HepG2 (cell line): Measurements from ENCODE around the gene KRT1. TPM values are rescaled to one million over a fixed set of nuclear protein-coding genes. Genes with fewer than 3 reads are reported as not detected.

Experiments
- EHMT2 ChIP-seq: fragments of 200-600 bp; sonication (generic); IDR thresholded peaks from 2 replicates; pipeline ENCODE4 v1.7.0; 2017; ENCODE audit warnings: antibody characterized with exemption, low read depth, low read length, borderline replicate concordance
- LCORL ChIP-seq, 2 experiments: fragments of 450-650 bp in 1 of 2; sonication (generic) in 1 of 2; formaldehyde crosslinking in 1 of 2; IDR thresholded peaks; 2 replicates each; pipeline versions ENCODE4 v1.5.0 to v1.6.1; 2017 to 2020; ENCODE audit warnings: antibody characterized with exemption in 1 of 2, missing genetic modification reagents in 1 of 2
- MIXL1 ChIP-seq: IDR thresholded peaks from 2 replicates; pipeline ENCODE4 v1.6.1; 2016
- ONECUT2 ChIP-seq: sonication (generic); formaldehyde crosslinking; IDR thresholded peaks from 2 replicates; pipeline ENCODE4 v1.4.0; 2020; ENCODE audit warnings: missing genetic modification reagents
- PHF5A ChIP-seq: IDR thresholded peaks from one replicate; pipeline ENCODE4 v1.6.1; 2018; ENCODE audit warnings: low read depth, missing genetic modification reagents; ENCODE audit not compliant: unreplicated experiment
- RXRB ChIP-seq: IDR thresholded peaks from 2 replicates; pipeline ENCODE4 v1.6.1; 2016; ENCODE audit warnings: borderline replicate concordance, missing genetic modification reagents, missing compliant biosample characterization
- ZNF510 ChIP-seq: sonication (generic); formaldehyde crosslinking; IDR thresholded peaks from 2 replicates; pipeline ENCODE4 v1.4.0; 2020; ENCODE audit warnings: low read depth, mild to moderate bottlenecking, missing genetic modification reagents
- polyA plus RNA-seq, 8 experiments: library from polyadenylated mRNA; depleted of rRNA in 3 of 8; stranded (reverse) in 7 of 8; unstranded in 1 of 8; fragments of >200 nt; fragmentation: Illumina TruSeq in 4 of 8; extraction: Trizol in 4 of 8; gene quantifications; 2 replicates each; pipeline versions ENCODE4 v1.2.1 to v1.2.3, GENCODE V29; 2011 to 2016; ENCODE audit warnings: low read depth in 4 of 8, missing spikeins in 1 of 8, mixed read lengths in 1 of 8; ENCODE audit not compliant: insufficient read depth in 1 of 8
- total RNA-seq, 5 experiments: library from RNA; depleted of rRNA; stranded (reverse); fragments of >200 nt; fragmentation: Illumina TruSeq; extraction: Trizol; gene quantifications; 2 replicates each; pipeline ENCODE4 v1.2.3, GENCODE V29; 2016; ENCODE audit warnings: low read depth in 1 of 5
- TF ChIP-seq, protein P1 (sequence below): sonication (generic); formaldehyde crosslinking; conservative IDR thresholded peaks from 2 replicates; pipeline ENCODE4 v1.4.0; 2020; ENCODE audit warnings: missing genetic modification reagents
- TF ChIP-seq, protein P2 (sequence below), 2 experiments: sonication (generic) in 1 of 2; formaldehyde crosslinking in 1 of 2; IDR thresholded peaks; 2 replicates each; pipeline versions ENCODE4 v1.6.1 to v1.9.0; 2014 to 2022; ENCODE audit warnings: antibody characterized with exemption in 1 of 2, borderline replicate concordance in 1 of 2, inconsistent platforms in 1 of 2, low read depth in 1 of 2, missing genetic modification reagents in 1 of 2

The KRT1 gene
- total and polyA plus RNA-seq, 2 of the 13 experiments (the other 11 are each of a cell fraction or from before 2014, with no cell fraction given): not detected

DNA sequence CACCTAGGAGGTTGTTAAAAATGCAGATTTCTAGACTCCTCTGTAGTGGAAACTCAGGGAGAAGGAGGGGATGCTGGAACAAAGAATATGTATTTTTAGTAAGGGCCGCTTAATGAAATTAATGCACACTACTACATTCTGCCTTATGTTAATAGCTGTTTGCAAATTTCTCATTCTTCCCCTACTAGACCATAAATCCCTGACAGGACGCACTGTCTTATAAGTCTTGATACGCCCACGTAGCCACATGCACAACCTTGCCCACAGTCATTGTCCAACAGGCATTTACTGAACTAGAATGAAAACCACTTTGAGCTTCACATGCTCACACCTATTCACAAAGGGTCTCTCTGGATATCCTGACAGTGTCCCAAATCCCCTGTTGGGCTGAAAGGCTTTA is 38.7 kb downstream of the KRT1 start (continued):
- no peak for TF ChIP-seq EHMT2
- TF ChIP-seq, protein P1, sequence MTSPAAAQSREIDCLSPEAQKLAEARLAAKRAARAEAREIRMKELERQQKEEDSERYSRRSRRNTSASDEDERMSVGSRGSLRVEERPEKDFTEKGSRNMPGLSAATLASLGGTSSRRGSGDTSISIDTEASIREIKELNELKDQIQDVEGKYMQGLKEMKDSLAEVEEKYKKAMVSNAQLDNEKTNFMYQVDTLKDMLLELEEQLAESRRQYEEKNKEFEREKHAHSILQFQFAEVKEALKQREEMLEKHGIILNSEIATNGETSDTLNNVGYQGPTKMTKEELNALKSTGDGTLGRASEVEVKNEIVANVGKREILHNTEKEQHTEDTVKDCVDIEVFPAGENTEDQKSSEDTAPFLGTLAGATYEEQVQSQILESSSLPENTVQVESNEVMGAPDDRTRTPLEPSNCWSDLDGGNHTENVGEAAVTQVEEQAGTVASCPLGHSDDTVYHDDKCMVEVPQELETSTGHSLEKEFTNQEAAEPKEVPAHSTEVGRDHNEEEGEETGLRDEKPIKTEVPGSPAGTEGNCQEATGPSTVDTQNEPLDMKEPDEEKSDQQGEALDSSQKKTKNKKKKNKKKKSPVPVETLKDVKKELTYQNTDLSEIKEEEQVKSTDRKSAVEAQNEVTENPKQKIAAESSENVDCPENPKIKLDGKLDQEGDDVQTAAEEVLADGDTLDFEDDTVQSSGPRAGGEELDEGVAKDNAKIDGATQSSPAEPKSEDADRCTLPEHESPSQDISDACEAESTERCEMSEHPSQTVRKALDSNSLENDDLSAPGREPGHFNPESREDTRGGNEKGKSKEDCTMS (CRISPR knock-in tag): no peak
- TF ChIP-seq ZNF510 (CRISPR knock-in tag): no peak
- no peak for TF ChIP-seq RXRB (CRISPR knock-in tag)
- TF ChIP-seq MIXL1 (CRISPR knock-in tag): no peak
- no peak for TF ChIP-seq ONECUT2 (CRISPR knock-in tag)
- TF ChIP-seq, protein P2, sequence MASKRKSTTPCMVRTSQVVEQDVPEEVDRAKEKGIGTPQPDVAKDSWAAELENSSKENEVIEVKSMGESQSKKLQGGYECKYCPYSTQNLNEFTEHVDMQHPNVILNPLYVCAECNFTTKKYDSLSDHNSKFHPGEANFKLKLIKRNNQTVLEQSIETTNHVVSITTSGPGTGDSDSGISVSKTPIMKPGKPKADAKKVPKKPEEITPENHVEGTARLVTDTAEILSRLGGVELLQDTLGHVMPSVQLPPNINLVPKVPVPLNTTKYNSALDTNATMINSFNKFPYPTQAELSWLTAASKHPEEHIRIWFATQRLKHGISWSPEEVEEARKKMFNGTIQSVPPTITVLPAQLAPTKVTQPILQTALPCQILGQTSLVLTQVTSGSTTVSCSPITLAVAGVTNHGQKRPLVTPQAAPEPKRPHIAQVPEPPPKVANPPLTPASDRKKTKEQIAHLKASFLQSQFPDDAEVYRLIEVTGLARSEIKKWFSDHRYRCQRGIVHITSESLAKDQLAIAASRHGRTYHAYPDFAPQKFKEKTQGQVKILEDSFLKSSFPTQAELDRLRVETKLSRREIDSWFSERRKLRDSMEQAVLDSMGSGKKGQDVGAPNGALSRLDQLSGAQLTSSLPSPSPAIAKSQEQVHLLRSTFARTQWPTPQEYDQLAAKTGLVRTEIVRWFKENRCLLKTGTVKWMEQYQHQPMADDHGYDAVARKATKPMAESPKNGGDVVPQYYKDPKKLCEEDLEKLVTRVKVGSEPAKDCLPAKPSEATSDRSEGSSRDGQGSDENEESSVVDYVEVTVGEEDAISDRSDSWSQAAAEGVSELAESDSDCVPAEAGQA (IDR thresholded peaks at IDR 0.05; ENCODE audit: low read depth): no peak
- TF ChIP-seq, protein P2 (CRISPR knock-in tag; IDR thresholded peaks at IDR 0.05; ENCODE audit: borderline replicate concordance): no peak
- TF ChIP-seq PHF5A (CRISPR knock-in tag): no peak
- no peak for TF ChIP-seq LCORL (IDR thresholded peaks at IDR 0.05)
- no peak for TF ChIP-seq LCORL (CRISPR knock-in tag; IDR thresholded peaks at IDR 0.05)
